HG03521 (cell line): ENCODE results near the gene KRT7.

Source experiments
- ATAC-seq: cut with Tn5 transposase; IDR thresholded peaks from one replicate; pipeline ENCODE4 v1.9.1; 2021; ENCODE audit warnings: mild to moderate bottlenecking, moderate library complexity; ENCODE audit not compliant: unreplicated experiment

KRT7 gene

DNA sequence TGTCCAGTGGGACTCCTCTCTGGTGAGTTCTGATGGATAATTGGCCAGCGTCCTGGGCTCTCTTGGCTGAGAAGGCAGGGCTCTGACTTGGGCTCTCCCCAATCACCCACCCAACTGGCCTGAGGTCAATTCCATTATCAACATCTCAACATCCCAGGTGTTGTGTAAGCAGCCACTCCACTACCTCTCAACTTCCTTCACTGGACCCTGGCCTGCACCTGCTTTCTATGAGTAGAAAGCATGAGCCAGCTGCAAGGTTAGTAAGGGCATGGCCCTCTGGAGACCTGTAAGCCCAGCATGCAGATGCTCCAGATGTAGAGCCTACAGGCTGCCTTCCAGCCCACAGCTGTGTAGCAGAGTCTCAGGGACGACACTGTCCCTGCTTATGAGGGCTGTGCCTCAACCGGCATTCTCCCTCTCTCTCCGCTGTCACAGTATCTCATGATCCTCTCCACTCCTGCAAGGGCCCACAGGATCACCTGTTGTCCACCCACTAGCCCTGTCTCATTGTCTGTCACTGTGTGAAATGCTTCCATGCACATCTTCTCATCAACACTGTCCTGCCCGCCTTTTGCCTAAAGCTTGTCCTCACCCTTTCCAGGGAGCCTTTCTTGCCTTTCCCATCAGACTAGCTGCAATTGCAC, 63.7 kb downstream of the KRT7 start:
- ATAC-seq = no peak
